ENCODE measurements around the gene KCNJ6.

Gene KCNJ6

GRCh38 chr21:37917612-37918011 is 1.4 kb upstream of the KCNJ6 start:
- Mint-ChIP-seq H3K27ac (no peak overlapping the region), H3K4me3 (no peak overlapping the region), H3K4me1 (ENCODE audit: low read depth) (no peaks in the 10 kb centered on the region), H3K27me3 (ENCODE audit: low read depth) (peaks cover 52% of the 10 kb centered on the region), H3K36me3 (ENCODE audit: low read depth) (no peaks in the 10 kb centered on the region), H3K9me3 (no peaks in the 10 kb centered on the region)

- H3K27ac Mint-ChIP-seq, result no peak overlapping the region
- peaks cover 61% of the 10 kb centered on the region for H3K27me3 Mint-ChIP-seq (ENCODE audit: low read depth)
- no peaks in the 10 kb centered on the region for H3K9me3 Mint-ChIP-seq
- no peaks in the 10 kb centered on the region for H3K4me1 Mint-ChIP-seq (ENCODE audit: low read depth)
- H3K4me3 Mint-ChIP-seq, result no peak overlapping the region
- no peaks in the 10 kb centered on the region for H3K36me3 Mint-ChIP-seq (ENCODE audit: low read depth)
These were observed 332 bp downstream of the KCNJ6 start for GRCh38 chr21:37915941-37916309.

- no peaks in the 10 kb centered on the region for H3K4me1 Mint-ChIP-seq (ENCODE audit: low read depth)
- H3K27ac Mint-ChIP-seq, result no peak overlapping the region
- no peak overlapping the region for H3K4me3 Mint-ChIP-seq
- peaks cover 61% of the 10 kb centered on the region for H3K27me3 Mint-ChIP-seq (ENCODE audit: low read depth)
- H3K9me3 Mint-ChIP-seq, result no peaks in the 10 kb centered on the region
- H3K36me3 Mint-ChIP-seq (ENCODE audit: low read depth), result no peaks in the 10 kb centered on the region
These were observed 753 bp downstream of the KCNJ6 start for GRCh38 chr21:37915497-37915911.

- Mint-ChIP-seq H3K27me3 (ENCODE audit: low read depth) (peaks cover 45% of the 10 kb centered on the region), H3K36me3 (ENCODE audit: low read depth) (no peaks in the 10 kb centered on the region), H3K27ac (no peak overlapping the region), H3K4me3 (no peak overlapping the region), H3K9me3 (no peaks in the 10 kb centered on the region), H3K4me1 (ENCODE audit: low read depth) (no peaks in the 10 kb centered on the region)
These were observed 3.6 kb downstream of the KCNJ6 start for GRCh38 chr21:37912616-37913015.

GRCh38 chr21:37909936-37910335 is 6.3 kb downstream of the KCNJ6 start:
- peaks cover 27% of the 10 kb centered on the region for H3K27me3 Mint-ChIP-seq (ENCODE audit: low read depth)
- no peaks in the 10 kb centered on the region for H3K36me3 Mint-ChIP-seq (ENCODE audit: low read depth)
- H3K9me3 Mint-ChIP-seq, result no peaks in the 10 kb centered on the region
- H3K4me1 Mint-ChIP-seq (ENCODE audit: low read depth), result no peaks in the 10 kb centered on the region
- H3K27ac Mint-ChIP-seq, result no peak overlapping the region
- no peak overlapping the region for H3K4me3 Mint-ChIP-seq

DNA sequence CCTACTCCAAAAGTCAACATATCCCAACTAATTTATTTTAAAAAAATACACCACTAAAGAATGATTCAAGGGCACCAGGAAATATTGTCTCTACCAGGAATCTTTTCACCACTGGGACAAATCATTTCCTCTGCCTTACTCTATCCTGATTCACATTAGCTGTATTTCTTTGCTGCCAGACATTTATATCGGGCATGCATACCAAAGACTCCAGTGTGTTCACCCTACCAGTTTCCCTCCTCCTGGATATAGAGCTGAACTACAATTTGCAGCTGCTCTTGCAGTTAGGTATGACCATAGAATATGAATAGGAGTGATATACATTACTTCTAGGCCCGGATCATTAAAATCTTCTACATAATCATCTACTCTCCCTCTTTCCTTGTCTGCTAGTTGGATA is 7.6 kb downstream of the KCNJ6 start:
- H3K27ac Mint-ChIP-seq, result no peak overlapping the region
- H3K4me3 Mint-ChIP-seq, result no peak overlapping the region
- H3K4me1 Mint-ChIP-seq (ENCODE audit: low read depth), result no peaks in the 10 kb centered on the region
- no peaks in the 10 kb centered on the region for H3K9me3 Mint-ChIP-seq
- peaks cover 20% of the 10 kb centered on the region for H3K27me3 Mint-ChIP-seq (ENCODE audit: low read depth)
- H3K36me3 Mint-ChIP-seq (ENCODE audit: low read depth), result no peaks in the 10 kb centered on the region

GRCh38 chr21:37907076-37907475 is 9.2 kb downstream of the KCNJ6 start:
- no peaks in the 10 kb centered on the region for H3K9me3 Mint-ChIP-seq
- H3K4me3 Mint-ChIP-seq, result no peak overlapping the region
- no peaks in the 10 kb centered on the region for H3K4me1 Mint-ChIP-seq (ENCODE audit: low read depth)
- no peak overlapping the region for H3K27ac Mint-ChIP-seq
- peaks cover 6% of the 10 kb centered on the region for H3K27me3 Mint-ChIP-seq (ENCODE audit: low read depth)
- H3K36me3 Mint-ChIP-seq (ENCODE audit: low read depth), result no peaks in the 10 kb centered on the region

- peaks cover 7% of the 10 kb centered on the region for H3K27me3 Mint-ChIP-seq (ENCODE audit: low read depth)
- no peaks in the 10 kb centered on the region for H3K4me1 Mint-ChIP-seq (ENCODE audit: low read depth)
- no peaks in the 10 kb centered on the region for H3K9me3 Mint-ChIP-seq
- no peak overlapping the region for H3K4me3 Mint-ChIP-seq
- H3K36me3 Mint-ChIP-seq (ENCODE audit: low read depth), result no peaks in the 10 kb centered on the region
- no peak overlapping the region for H3K27ac Mint-ChIP-seq
These were observed 11.0 kb downstream of the KCNJ6 start for GRCh38 chr21:37905291-37905690.

DNA sequence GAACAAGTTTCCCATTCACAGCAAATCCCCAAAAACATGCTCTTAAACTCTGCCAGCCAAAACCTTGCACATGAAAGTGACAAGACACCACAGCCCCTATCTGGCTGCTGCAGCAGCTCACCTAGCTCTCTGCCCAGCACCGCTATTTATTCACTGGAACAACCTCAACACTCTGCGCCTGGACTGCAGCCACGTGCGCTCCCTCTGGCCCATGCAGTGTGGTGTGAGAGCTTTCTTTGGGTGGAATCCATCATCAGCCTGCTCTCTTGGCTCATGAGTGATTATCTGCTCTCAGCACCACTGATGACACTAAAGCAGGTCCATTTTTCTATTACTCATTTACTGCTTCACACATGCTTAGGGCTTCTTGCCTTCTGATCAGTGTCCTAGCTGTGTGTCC is 11.4 kb downstream of the KCNJ6 start:
- H3K4me1 Mint-ChIP-seq (ENCODE audit: low read depth), result no peaks in the 10 kb centered on the region
- H3K4me3 Mint-ChIP-seq, result no peak overlapping the region
- H3K9me3 Mint-ChIP-seq, result no peaks in the 10 kb centered on the region
- no peak overlapping the region for H3K27ac Mint-ChIP-seq
- peaks cover 7% of the 10 kb centered on the region for H3K27me3 Mint-ChIP-seq (ENCODE audit: low read depth)
- H3K36me3 Mint-ChIP-seq (ENCODE audit: low read depth), result no peaks in the 10 kb centered on the region

DNA sequence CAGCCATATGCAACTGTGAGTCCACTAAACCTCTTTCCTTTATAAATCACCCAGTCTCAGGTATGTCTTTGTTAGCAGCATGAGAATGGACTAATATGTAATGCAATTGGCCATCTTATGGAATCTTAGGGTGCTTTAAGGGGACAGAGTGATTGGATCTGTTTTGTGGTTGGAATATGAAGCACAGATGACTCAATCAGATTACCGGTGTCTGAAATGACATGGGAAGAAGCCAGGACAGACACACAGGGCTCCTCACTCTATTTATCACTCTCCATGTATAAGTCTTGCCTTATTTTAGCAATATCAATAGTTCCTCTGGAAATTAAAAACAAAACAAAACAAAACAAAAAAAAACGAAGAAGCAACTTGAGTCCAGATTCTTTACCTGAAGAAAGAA is 12.9 kb downstream of the KCNJ6 start:
- Mint-ChIP-seq H3K4me3 (no peak overlapping the region), H3K9me3 (no peaks in the 10 kb centered on the region), H3K27me3 (ENCODE audit: low read depth) (peaks cover 7% of the 10 kb centered on the region), H3K27ac (no peak overlapping the region), H3K4me1 (ENCODE audit: low read depth) (no peaks in the 10 kb centered on the region), H3K36me3 (ENCODE audit: low read depth) (no peaks in the 10 kb centered on the region)

- Mint-ChIP-seq H3K4me1 (ENCODE audit: low read depth) (no peaks in the 10 kb centered on the region), H3K9me3 (no peaks in the 10 kb centered on the region), H3K27me3 (ENCODE audit: low read depth) (peaks cover 7% of the 10 kb centered on the region), H3K36me3 (ENCODE audit: low read depth) (no peaks in the 10 kb centered on the region), H3K27ac (no peak overlapping the region), H3K4me3 (no peak overlapping the region)
These were observed 17.1 kb downstream of the KCNJ6 start for GRCh38 chr21:37899146-37899545.

- Mint-ChIP-seq H3K27ac (no peak overlapping the region), H3K36me3 (ENCODE audit: low read depth) (no peaks in the 10 kb centered on the region), H3K27me3 (ENCODE audit: low read depth) (peaks cover 7% of the 10 kb centered on the region), H3K4me1 (ENCODE audit: low read depth) (no peaks in the 10 kb centered on the region), H3K9me3 (no peaks in the 10 kb centered on the region), H3K4me3 (no peak overlapping the region)
These were observed 19.5 kb downstream of the KCNJ6 start for GRCh38 chr21:37896788-37897187.

DNA sequence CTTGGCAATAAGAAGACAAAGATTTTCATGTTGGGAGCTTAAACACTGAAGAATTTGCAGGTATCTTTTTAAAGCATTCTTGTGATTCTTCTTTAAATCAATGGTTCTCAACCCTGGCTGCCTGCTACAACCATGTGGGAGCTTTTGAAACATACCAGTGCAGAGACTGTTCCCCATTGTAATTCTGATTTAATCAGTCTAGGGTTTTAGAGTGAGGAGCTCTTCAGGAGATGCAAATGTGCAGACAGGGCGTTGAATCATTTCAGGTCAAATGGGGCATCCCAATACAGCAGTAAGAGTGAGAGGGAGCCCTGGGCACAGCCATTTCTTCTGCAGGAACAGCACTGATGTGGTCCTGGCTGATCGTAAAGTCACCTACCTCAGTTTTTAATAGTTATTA is 24.3 kb downstream of the KCNJ6 start:
- no peaks in the 10 kb centered on the region for H3K27me3 Mint-ChIP-seq (ENCODE audit: low read depth)
- H3K9me3 Mint-ChIP-seq, result no peaks in the 10 kb centered on the region
- no peaks in the 10 kb centered on the region for H3K4me1 Mint-ChIP-seq (ENCODE audit: low read depth)
- no peak overlapping the region for H3K4me3 Mint-ChIP-seq
- no peaks in the 10 kb centered on the region for H3K36me3 Mint-ChIP-seq (ENCODE audit: low read depth)
- H3K27ac Mint-ChIP-seq, result no peak overlapping the region

DNA sequence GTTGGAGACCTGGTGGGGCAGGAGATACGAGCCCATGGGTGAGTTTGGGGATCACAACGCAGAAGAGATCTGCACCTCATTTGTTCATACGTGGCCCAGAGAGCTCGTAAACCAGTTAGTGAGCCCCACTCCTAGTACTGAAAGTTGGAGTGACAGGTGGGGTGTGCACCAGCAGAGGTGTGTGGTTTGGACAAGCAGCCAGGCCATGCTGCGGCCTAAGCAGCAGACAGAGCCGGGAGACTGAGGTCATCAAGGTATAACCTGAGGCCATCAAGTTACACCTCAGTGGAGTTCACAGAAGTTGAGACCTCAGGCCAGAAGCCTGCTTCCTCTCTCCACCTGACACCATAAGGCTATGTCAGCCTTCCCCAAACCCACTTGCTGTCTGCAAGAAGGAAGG is 27.6 kb downstream of the KCNJ6 start:
- Mint-ChIP-seq H3K4me1 (ENCODE audit: low read depth) (no peaks in the 10 kb centered on the region), H3K27ac (no peak overlapping the region), H3K4me3 (no peak overlapping the region), H3K36me3 (ENCODE audit: low read depth) (no peaks in the 10 kb centered on the region), H3K9me3 (no peaks in the 10 kb centered on the region), H3K27me3 (ENCODE audit: low read depth) (no peaks in the 10 kb centered on the region)

DNA sequence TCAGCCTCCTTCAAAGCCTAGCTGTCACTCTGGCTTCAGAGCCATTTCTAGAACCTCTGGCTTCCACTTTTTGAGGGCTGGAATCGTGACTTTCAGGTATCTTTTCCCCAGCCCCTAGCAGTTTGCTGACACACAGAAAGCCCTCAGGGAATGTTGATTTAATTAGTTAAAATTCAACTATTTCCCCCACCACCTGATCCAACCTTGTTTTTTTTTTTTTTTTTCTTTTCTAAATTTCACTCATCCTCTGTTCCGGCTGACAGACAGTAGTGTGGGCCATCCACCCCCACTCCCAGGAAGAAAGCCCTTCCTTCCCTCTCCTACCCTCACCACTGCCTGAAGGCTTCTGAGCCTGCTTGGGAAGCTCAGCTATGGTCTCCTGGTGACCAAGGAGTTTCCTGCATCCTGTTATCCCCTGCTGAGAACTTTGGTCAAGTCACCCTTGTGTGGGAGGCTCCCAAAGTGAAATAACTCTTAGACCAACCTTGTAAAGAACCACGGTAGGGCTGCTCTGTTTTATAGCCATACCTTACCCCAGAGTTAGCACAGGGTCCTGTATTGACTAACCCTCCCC is 29.4 kb downstream of the KCNJ6 start:
- no peak overlapping the region for H3K27ac Mint-ChIP-seq
- H3K9me3 Mint-ChIP-seq, result no peaks in the 10 kb centered on the region
- no peaks in the 10 kb centered on the region for H3K36me3 Mint-ChIP-seq (ENCODE audit: low read depth)
- H3K27me3 Mint-ChIP-seq (ENCODE audit: low read depth), result no peaks in the 10 kb centered on the region
- no peak overlapping the region for H3K4me3 Mint-ChIP-seq
- no peaks in the 10 kb centered on the region for H3K4me1 Mint-ChIP-seq (ENCODE audit: low read depth)

- no peaks in the 10 kb centered on the region for H3K4me1 Mint-ChIP-seq (ENCODE audit: low read depth)
- no peak overlapping the region for H3K27ac Mint-ChIP-seq
- H3K4me3 Mint-ChIP-seq, result no peak overlapping the region
- no peaks in the 10 kb centered on the region for H3K9me3 Mint-ChIP-seq
- no peaks in the 10 kb centered on the region for H3K36me3 Mint-ChIP-seq (ENCODE audit: low read depth)
- no peaks in the 10 kb centered on the region for H3K27me3 Mint-ChIP-seq (ENCODE audit: low read depth)
These were observed 30.1 kb downstream of the KCNJ6 start for GRCh38 chr21:37886120-37886519.

All from T-helper 1 cell treated with Interleukin-12 subunit alpha and Interleukin-12 subunit beta and Interleukin-4 antibody, amounts not matched to agents 30 μg/mL and 1 μg/mL, for 36 hours (primary cell).